Measurements from ENCODE around the gene LUZP1.

GRCh38 chr1:23140940-23141596 lies 27.6 kb downstream of the LUZP1 start:
- TF ChIP-seq ZNF114 (CRISPR knock-in tag; IDR thresholded peaks at IDR 0.05) (no peak), POLR2AphosphoS5 (IDR thresholded peaks at IDR 0.05; ENCODE audit: low read depth) (no peak), EZH2 (IDR thresholded peaks at IDR 0.05; ENCODE audit: low read depth, unreplicated experiment) (no peak), STAT1 (IDR thresholded peaks at IDR 0.05; ENCODE audit: unreplicated experiment) (no peak)
- TF ChIP-seq, protein P1, sequence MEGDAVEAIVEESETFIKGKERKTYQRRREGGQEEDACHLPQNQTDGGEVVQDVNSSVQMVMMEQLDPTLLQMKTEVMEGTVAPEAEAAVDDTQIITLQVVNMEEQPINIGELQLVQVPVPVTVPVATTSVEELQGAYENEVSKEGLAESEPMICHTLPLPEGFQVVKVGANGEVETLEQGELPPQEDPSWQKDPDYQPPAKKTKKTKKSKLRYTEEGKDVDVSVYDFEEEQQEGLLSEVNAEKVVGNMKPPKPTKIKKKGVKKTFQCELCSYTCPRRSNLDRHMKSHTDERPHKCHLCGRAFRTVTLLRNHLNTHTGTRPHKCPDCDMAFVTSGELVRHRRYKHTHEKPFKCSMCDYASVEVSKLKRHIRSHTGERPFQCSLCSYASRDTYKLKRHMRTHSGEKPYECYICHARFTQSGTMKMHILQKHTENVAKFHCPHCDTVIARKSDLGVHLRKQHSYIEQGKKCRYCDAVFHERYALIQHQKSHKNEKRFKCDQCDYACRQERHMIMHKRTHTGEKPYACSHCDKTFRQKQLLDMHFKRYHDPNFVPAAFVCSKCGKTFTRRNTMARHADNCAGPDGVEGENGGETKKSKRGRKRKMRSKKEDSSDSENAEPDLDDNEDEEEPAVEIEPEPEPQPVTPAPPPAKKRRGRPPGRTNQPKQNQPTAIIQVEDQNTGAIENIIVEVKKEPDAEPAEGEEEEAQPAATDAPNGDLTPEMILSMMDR (conservative IDR thresholded peaks at IDR 0.05; ENCODE audit: low read depth in 2 of 2) = no peak
- TF ChIP-seq, protein P2, sequence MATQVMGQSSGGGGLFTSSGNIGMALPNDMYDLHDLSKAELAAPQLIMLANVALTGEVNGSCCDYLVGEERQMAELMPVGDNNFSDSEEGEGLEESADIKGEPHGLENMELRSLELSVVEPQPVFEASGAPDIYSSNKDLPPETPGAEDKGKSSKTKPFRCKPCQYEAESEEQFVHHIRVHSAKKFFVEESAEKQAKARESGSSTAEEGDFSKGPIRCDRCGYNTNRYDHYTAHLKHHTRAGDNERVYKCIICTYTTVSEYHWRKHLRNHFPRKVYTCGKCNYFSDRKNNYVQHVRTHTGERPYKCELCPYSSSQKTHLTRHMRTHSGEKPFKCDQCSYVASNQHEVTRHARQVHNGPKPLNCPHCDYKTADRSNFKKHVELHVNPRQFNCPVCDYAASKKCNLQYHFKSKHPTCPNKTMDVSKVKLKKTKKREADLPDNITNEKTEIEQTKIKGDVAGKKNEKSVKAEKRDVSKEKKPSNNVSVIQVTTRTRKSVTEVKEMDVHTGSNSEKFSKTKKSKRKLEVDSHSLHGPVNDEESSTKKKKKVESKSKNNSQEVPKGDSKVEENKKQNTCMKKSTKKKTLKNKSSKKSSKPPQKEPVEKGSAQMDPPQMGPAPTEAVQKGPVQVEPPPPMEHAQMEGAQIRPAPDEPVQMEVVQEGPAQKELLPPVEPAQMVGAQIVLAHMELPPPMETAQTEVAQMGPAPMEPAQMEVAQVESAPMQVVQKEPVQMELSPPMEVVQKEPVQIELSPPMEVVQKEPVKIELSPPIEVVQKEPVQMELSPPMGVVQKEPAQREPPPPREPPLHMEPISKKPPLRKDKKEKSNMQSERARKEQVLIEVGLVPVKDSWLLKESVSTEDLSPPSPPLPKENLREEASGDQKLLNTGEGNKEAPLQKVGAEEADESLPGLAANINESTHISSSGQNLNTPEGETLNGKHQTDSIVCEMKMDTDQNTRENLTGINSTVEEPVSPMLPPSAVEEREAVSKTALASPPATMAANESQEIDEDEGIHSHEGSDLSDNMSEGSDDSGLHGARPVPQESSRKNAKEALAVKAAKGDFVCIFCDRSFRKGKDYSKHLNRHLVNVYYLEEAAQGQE (IDR thresholded peaks at IDR 0.05; ENCODE audit: unreplicated experiment) = no peak

Data from GM23338 (cell line).